ENCODE measurements around the gene APOA4.
A peak's percentile ranks its signal among the peaks of the same experiment; 100 is the strongest.

The APOA4 gene

DNA sequence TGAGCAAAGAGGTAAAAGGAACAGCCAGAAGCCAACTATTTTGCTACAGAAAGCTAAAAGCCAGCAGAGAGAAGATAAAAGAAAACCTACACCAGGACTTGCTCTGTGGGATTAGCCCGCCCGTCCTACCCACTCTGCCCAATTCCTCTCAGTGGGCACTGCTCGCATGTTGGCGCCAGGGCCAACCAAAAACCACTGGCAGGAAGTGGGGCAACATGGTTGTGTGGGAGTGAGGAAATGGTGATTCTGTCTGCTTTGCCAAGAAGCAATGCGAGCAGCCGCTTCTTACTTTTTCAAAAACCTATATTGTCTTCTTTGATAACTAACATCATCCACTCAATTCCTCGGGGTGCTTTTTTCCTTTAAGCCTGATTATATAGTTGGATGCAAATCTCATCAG, 28.5 kb upstream of the APOA4 start:
- H3K27ac ChIP-seq (ENCODE audit: low read depth, low read length) = no peak overlapping the region
- no peak overlapping the region for H3K9ac ChIP-seq (ENCODE audit: low read depth in 1 of 2, low read length in 2 of 2)
- no peak overlapping the region for H3K4me3 ChIP-seq (ENCODE audit: low read depth in 1 of 2, low read length in 2 of 2)
- peaks cover 26 to 36% of the 10 kb centered on the region in 2 donors for H3K4me1 ChIP-seq (ENCODE audit: control insufficient read depth in 1 of 2, insufficient read depth in 2 of 2, low read length in 2 of 2)
- no peaks in the 10 kb centered on the region for H3K9me3 ChIP-seq (ENCODE audit: control insufficient read depth in 1 of 2, low read length in 2 of 2)
- peaks cover 4 to 34% of the 10 kb centered on the region in 2 donors for H3K36me3 ChIP-seq (ENCODE audit: control insufficient read depth in 1 of 2, insufficient read depth in 2 of 2, low read length in 2 of 2)
- no peaks in the 10 kb centered on the region for H3K27me3 ChIP-seq (ENCODE audit: control insufficient read depth in 1 of 2, insufficient read depth in 2 of 2, low read length in 2 of 2)

DNA sequence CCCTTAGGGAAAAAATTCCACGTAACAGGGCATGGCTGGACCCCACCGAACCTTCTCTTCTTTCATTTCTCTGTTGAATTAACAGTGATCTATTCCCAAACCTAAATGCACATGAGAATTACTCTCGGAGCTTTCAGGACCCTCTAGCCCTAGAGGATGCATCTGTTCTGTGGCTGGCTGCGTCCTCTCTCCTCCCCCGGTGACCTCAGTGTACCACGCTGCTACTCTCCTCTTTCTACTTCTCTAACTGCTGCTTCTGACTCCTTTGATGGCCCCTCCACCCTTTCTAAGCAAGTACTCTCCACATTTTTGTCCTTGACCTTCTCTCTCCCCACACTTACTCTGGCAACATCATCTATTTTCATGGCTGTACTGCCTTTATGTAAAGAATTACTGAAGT, 26.4 kb upstream of the APOA4 start:
- Histone ChIP-seq H3K36me3 (ENCODE audit: control insufficient read depth in 1 of 2, insufficient read depth in 2 of 2, low read length in 2 of 2) (peaks cover 15 to 45% of the 10 kb centered on the region in 2 donors), H3K27me3 (ENCODE audit: control insufficient read depth in 1 of 2, insufficient read depth in 2 of 2, low read length in 2 of 2) (no peaks in the 10 kb centered on the region), H3K9me3 (ENCODE audit: control insufficient read depth in 1 of 2, low read length in 2 of 2) (no peaks in the 10 kb centered on the region)

DNA sequence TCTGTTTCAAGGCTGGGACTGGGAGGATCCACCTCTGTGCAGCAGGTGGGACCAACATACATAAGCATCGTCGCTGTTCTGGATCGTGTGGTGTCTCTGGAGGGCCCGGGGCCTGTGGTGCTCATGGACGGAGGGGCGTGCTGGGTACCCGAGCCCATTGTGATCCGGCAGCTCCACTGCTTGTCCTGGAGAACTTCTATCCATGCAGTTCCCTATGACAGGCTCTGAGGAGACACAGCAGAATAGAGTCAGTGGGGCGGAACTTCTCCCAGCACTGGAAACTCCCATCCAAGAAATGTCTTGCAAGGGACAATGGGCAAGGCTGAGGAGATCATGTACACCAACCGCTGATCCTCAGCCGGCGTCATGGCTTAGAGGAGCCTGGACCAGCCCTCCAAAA, 26.0 kb upstream of the APOA4 start:
- Histone ChIP-seq H3K9ac (ENCODE audit: low read depth in 1 of 2, low read length in 2 of 2) (no peak overlapping the region), H3K4me3 (ENCODE audit: low read depth in 1 of 2, low read length in 2 of 2) (no peak overlapping the region), H3K27me3 (ENCODE audit: control insufficient read depth in 1 of 2, insufficient read depth in 2 of 2, low read length in 2 of 2) (no peaks in the 10 kb centered on the region), H3K36me3 (ENCODE audit: control insufficient read depth in 1 of 2, insufficient read depth in 2 of 2, low read length in 2 of 2) (peaks cover 15 to 46% of the 10 kb centered on the region in 2 donors), H3K27ac (ENCODE audit: low read depth, low read length) (no peak overlapping the region), H3K9me3 (ENCODE audit: control insufficient read depth in 1 of 2, low read length in 2 of 2) (no peaks in the 10 kb centered on the region), H3K4me1 (ENCODE audit: control insufficient read depth in 1 of 2, insufficient read depth in 2 of 2, low read length in 2 of 2) (peaks cover 21 to 31% of the 10 kb centered on the region in 2 donors)

More for the DNA sequence above, 26.4 kb upstream of the APOA4 start:
- no peak overlapping the region for H3K4me3 ChIP-seq (ENCODE audit: low read depth in 1 of 2, low read length in 2 of 2)
- no peak overlapping the region for H3K9ac ChIP-seq (ENCODE audit: low read depth in 1 of 2, low read length in 2 of 2)
- H3K27ac ChIP-seq (ENCODE audit: low read depth, low read length) = no peak overlapping the region
- H3K4me1 ChIP-seq (ENCODE audit: control insufficient read depth in 1 of 2, insufficient read depth in 2 of 2, low read length in 2 of 2) = peaks cover 21 to 35% of the 10 kb centered on the region in 2 donors

DNA sequence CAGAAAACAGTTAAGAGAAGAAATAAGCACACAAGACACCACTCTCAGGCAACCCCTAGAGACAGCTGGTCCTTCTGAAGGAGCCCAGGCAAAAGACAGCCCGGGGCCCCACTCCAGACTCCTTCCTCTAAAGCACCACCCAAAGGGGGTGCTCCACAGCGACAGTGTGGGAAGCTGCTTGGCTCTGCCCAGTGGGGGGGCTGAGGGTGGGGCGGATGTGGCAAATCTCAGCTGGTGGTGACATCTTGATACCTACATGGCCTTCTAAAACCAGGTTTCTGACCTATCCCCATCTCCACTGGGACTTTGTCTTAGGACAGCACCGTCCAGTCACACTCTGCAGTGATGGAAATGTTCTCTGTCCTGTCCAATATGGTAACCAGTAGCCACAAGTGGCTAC, 24.5 kb upstream of the APOA4 start:
- H3K36me3 ChIP-seq (ENCODE audit: control insufficient read depth in 1 of 2, insufficient read depth in 2 of 2, low read length in 2 of 2) = peaks cover 22 to 54% of the 10 kb centered on the region in 2 donors
- peaks cover 12 to 28% of the 10 kb centered on the region in 2 donors for H3K4me1 ChIP-seq (ENCODE audit: control insufficient read depth in 1 of 2, insufficient read depth in 2 of 2, low read length in 2 of 2)
- no peaks in the 10 kb centered on the region for H3K27me3 ChIP-seq (ENCODE audit: control insufficient read depth in 1 of 2, insufficient read depth in 2 of 2, low read length in 2 of 2)
- H3K27ac ChIP-seq (ENCODE audit: low read depth, low read length) = no peak overlapping the region
- no peak overlapping the region for H3K9ac ChIP-seq (ENCODE audit: low read depth in 1 of 2, low read length in 2 of 2)
- no peak overlapping the region for H3K4me3 ChIP-seq (ENCODE audit: low read depth in 1 of 2, low read length in 2 of 2)
- H3K9me3 ChIP-seq (ENCODE audit: control insufficient read depth in 1 of 2, low read length in 2 of 2) = no peaks in the 10 kb centered on the region

DNA sequence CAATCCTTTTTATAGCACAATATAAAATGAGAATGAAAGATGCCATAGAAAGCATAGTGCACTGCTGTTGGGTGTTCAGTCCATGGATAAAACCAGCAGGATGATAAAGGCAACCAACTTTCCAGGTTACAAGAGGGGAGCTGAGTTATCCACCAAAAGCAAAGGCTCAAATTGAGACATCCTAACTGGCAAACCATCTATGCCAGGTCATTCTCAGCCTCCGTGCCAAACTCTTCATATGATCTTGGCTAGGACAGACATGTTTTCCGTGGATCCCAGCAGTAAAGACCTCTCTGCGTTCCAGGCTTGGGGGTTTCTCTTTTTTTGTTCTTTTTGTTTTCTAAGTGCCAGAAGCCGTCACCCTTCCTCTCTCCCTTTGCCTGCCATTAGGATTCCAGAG, 21.6 kb upstream of the APOA4 start:
- H3K9me3 ChIP-seq (ENCODE audit: control insufficient read depth in 1 of 2, low read length in 2 of 2) = no peaks in the 10 kb centered on the region
- H3K27me3 ChIP-seq (ENCODE audit: control insufficient read depth in 1 of 2, insufficient read depth in 2 of 2, low read length in 2 of 2) = no peaks in the 10 kb centered on the region
- H3K36me3 ChIP-seq (ENCODE audit: control insufficient read depth in 1 of 2, insufficient read depth in 2 of 2, low read length in 2 of 2) = peaks cover 22 to 54% of the 10 kb centered on the region in 2 donors
- peaks cover 11 to 28% of the 10 kb centered on the region in 2 donors for H3K4me1 ChIP-seq (ENCODE audit: control insufficient read depth in 1 of 2, insufficient read depth in 2 of 2, low read length in 2 of 2)
- no peak overlapping the region for H3K9ac ChIP-seq (ENCODE audit: low read depth in 1 of 2, low read length in 2 of 2)
- no peak overlapping the region for H3K27ac ChIP-seq (ENCODE audit: low read depth, low read length)
- H3K4me3 ChIP-seq (ENCODE audit: low read depth in 1 of 2, low read length in 2 of 2) = no peak overlapping the region

DNA sequence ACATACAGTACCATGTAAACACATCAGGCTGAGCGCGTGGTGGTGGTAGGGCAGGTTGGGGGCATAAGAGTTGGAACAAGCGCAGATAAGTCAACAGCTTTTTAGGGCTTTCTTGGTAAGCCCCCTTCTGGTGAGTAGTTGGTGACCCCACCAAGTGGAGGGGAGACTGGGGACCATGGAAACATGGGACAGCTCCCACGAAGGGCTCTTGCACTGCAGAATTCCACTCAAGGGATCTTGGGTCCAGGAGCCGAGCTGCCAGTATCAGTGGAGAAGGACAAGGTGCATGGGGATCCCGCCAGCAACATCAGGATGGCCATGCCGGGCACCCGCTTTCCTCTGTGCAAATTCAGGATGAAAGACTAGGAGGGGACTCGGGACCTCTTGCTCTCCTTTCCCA, 20.6 kb upstream of the APOA4 start:
- Histone ChIP-seq H3K9ac (ENCODE audit: low read depth in 1 of 2, low read length in 2 of 2) (no peak overlapping the region), H3K4me1 (ENCODE audit: control insufficient read depth in 1 of 2, insufficient read depth in 2 of 2, low read length in 2 of 2) (peaks cover 19 to 31% of the 10 kb centered on the region in 2 donors), H3K4me3 (ENCODE audit: low read depth in 1 of 2, low read length in 2 of 2) (no peak overlapping the region), H3K27ac (ENCODE audit: low read depth, low read length) (no peak overlapping the region), H3K9me3 (ENCODE audit: control insufficient read depth in 1 of 2, low read length in 2 of 2) (no peaks in the 10 kb centered on the region), H3K36me3 (ENCODE audit: control insufficient read depth in 1 of 2, insufficient read depth in 2 of 2, low read length in 2 of 2) (peaks cover 22 to 46% of the 10 kb centered on the region in 2 donors), H3K27me3 (ENCODE audit: control insufficient read depth in 1 of 2, insufficient read depth in 2 of 2, low read length in 2 of 2) (no peaks in the 10 kb centered on the region)

DNA sequence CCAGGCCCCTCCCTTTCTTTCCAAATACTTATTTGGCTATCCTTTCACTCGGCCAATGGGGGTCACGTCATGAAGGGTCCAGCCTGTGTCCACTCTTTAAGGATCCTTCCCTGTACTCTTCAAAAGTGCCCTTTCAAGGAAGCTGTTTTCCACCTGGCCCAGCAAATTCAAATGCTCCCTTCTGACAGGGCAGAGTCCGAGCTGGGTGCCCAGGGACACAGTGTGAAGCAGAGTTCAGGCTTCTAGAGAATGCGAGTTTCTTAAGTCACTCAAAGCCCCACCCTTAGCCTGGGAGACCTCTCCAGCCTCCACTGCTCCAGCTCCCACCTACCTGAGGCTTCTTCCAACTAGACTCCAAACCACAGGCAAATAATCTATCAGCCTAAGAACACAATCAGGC, 19.8 kb upstream of the APOA4 start:
- H3K27ac ChIP-seq (ENCODE audit: low read depth, low read length) = no peak overlapping the region

DNA sequence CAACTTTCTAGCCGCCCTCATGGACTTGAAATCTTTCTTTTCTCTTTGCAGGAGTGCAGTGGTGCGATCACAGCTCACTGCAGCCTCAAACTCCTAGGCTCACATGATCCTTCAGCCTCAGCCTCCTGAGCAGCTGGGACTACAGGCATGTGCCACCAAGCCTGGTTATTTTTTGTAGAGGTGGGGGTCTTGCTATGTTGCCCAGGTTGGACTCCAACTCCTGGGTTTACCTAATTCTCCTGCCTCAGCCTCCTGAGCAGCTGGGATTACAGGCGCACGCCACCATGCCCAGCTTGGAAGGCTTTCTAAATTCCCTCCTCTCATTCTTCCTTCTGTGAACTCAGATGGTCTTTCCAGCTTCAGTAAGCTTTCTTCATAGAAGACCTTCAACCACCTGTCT, 19.0 kb upstream of the APOA4 start:
- H3K9me3 ChIP-seq (ENCODE audit: control insufficient read depth in 1 of 2, low read length in 2 of 2) = no peaks in the 10 kb centered on the region
- H3K9ac ChIP-seq (ENCODE audit: low read depth in 1 of 2, low read length in 2 of 2) = no peak overlapping the region
- H3K27ac ChIP-seq (ENCODE audit: low read depth, low read length) = no peak overlapping the region
- H3K36me3 ChIP-seq (ENCODE audit: control insufficient read depth in 1 of 2, insufficient read depth in 2 of 2, low read length in 2 of 2) = peaks cover 22 to 34% of the 10 kb centered on the region in 2 donors
- no peak overlapping the region for H3K4me3 ChIP-seq (ENCODE audit: low read depth in 1 of 2, low read length in 2 of 2)
- peaks cover 24 to 34% of the 10 kb centered on the region in 2 donors for H3K4me1 ChIP-seq (ENCODE audit: control insufficient read depth in 1 of 2, insufficient read depth in 2 of 2, low read length in 2 of 2)
- H3K27me3 ChIP-seq (ENCODE audit: control insufficient read depth in 1 of 2, insufficient read depth in 2 of 2, low read length in 2 of 2) = no peaks in the 10 kb centered on the region

More for the DNA sequence above, 19.8 kb upstream of the APOA4 start:
- no peak overlapping the region for H3K4me3 ChIP-seq (ENCODE audit: low read depth in 1 of 2, low read length in 2 of 2)
- H3K9ac ChIP-seq (ENCODE audit: low read depth in 1 of 2, low read length in 2 of 2) = peak overlapping the region in 1 of 2 donors; percentile 16
- H3K36me3 ChIP-seq (ENCODE audit: control insufficient read depth in 1 of 2, insufficient read depth in 2 of 2, low read length in 2 of 2) = peaks cover 22 to 41% of the 10 kb centered on the region in 2 donors
- H3K9me3 ChIP-seq (ENCODE audit: control insufficient read depth in 1 of 2, low read length in 2 of 2) = no peaks in the 10 kb centered on the region
- H3K4me1 ChIP-seq (ENCODE audit: control insufficient read depth in 1 of 2, insufficient read depth in 2 of 2, low read length in 2 of 2) = peaks cover 19 to 31% of the 10 kb centered on the region in 2 donors
- no peaks in the 10 kb centered on the region for H3K27me3 ChIP-seq (ENCODE audit: control insufficient read depth in 1 of 2, insufficient read depth in 2 of 2, low read length in 2 of 2)

DNA sequence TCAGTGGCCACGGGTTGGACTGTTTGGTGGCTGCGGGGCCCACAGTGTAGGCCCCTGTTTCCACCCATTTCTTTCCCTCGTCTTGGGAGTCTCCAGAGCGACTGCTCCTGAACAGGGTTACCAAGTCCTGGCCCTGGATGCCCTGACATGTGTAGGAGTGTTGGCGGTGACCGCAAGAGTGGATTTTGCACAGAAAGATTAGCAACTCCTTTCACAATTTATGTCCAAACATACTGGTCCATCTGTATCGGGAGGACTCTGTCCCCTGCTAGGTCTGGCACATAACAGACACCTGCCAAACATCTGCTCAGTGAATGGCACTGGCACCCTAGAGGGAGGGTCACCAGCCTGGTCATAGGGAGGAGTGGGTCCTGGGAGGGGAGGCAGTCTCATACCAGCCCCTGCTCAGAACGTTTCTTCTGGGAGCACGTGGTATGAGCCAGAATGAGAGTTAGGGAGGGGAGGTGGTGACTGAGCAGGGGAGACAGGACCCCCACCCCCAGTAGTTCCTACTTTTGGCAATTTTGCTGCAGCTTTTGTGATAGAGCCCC, 17.7 kb upstream of the APOA4 start:
- Histone ChIP-seq H3K27ac (ENCODE audit: low read depth, low read length) (no peak overlapping the region), H3K36me3 (ENCODE audit: control insufficient read depth in 1 of 2, insufficient read depth in 2 of 2, low read length in 2 of 2) (peaks cover 11 to 21% of the 10 kb centered on the region in 2 donors), H3K9ac (ENCODE audit: low read depth in 1 of 2, low read length in 2 of 2) (no peak overlapping the region), H3K4me3 (ENCODE audit: low read depth in 1 of 2, low read length in 2 of 2) (no peak overlapping the region), H3K4me1 (ENCODE audit: control insufficient read depth in 1 of 2, insufficient read depth in 2 of 2, low read length in 2 of 2) (peaks cover 33 to 47% of the 10 kb centered on the region in 2 donors), H3K9me3 (ENCODE audit: control insufficient read depth in 1 of 2, low read length in 2 of 2) (no peaks in the 10 kb centered on the region), H3K27me3 (ENCODE audit: control insufficient read depth in 1 of 2, insufficient read depth in 2 of 2, low read length in 2 of 2) (no peaks in the 10 kb centered on the region)

DNA sequence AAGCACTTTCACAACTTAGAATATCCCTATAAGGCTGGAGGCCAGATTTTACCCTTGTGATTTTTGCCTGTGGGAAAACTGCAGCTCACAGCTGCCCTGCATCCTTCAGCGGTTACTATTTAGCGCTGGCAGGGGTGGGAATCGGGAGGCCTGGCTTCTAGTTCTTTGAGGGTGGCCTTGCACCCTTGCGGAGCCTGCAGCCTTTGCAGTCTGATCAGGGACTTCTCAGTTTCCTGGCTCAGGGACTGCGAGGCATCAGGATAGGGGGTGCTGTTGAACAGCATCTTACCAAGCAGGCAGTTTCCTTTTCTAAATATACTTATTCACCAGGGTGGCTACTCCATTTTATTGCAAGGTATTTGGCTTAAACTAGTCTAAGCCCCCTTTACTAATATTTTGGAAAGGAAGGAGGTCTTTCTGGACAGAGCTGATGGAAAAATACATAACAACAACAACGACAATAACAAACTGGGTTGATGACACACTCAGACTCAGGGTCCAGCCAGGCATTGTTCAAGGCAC, 17.2 kb upstream of the APOA4 start:
- no peak overlapping the region for H3K9ac ChIP-seq (ENCODE audit: low read depth in 1 of 2, low read length in 2 of 2)
- H3K27ac ChIP-seq (ENCODE audit: low read depth, low read length) = no peak overlapping the region
- H3K27me3 ChIP-seq (ENCODE audit: control insufficient read depth in 1 of 2, insufficient read depth in 2 of 2, low read length in 2 of 2) = no peaks in the 10 kb centered on the region
- H3K9me3 ChIP-seq (ENCODE audit: control insufficient read depth in 1 of 2, low read length in 2 of 2) = no peaks in the 10 kb centered on the region
- H3K36me3 ChIP-seq (ENCODE audit: control insufficient read depth in 1 of 2, insufficient read depth in 2 of 2, low read length in 2 of 2) = peaks cover 11 to 15% of the 10 kb centered on the region in 2 donors
- H3K4me1 ChIP-seq (ENCODE audit: control insufficient read depth in 1 of 2, insufficient read depth in 2 of 2, low read length in 2 of 2) = peaks cover 35 to 49% of the 10 kb centered on the region in 2 donors
- no peak overlapping the region for H3K4me3 ChIP-seq (ENCODE audit: low read depth in 1 of 2, low read length in 2 of 2)
